Stimulated activated naive B cell treated with anti-CD40 and anti-IgM and Interleukin-4, amounts not matched to agents 10 μg/mL and 1 μg/mL and 100 μg/mL, for 72 hours (primary cell): Measurements from ENCODE around the gene MRS2.

Experiments
- ATAC-seq, 2 donors: fragments of 150-1000 bp; cut with Tn5 transposase; replicated peaks; 2 replicates each; pipeline ENCODE4 v1.10.0; 2021; ENCODE audit warnings: moderate library complexity in 1 of 2
- DNase-seq: peaks from one replicate; pipeline ENCODE4 v3.0.0; 2021
- H3K27ac Mint-ChIP-seq: one replicate; pipeline ENCODE4 v1.8.0; 2022; ENCODE audit warnings: mild to moderate bottlenecking, mixed read lengths
- H3K27me3 Mint-ChIP-seq, 2 donors: one replicate each; pipeline ENCODE4 v1.8.0; 2022; ENCODE audit warnings: mixed read lengths in 2 of 2
- H3K36me3 Mint-ChIP-seq, 2 donors: one replicate each; pipeline ENCODE4 v1.8.0; 2022; ENCODE audit warnings: mixed read lengths in 2 of 2, mild to moderate bottlenecking in 1 of 2
- H3K4me1 Mint-ChIP-seq, 2 donors: one replicate each; pipeline ENCODE4 v1.8.0; 2022; ENCODE audit warnings: mixed read lengths in 2 of 2, mild to moderate bottlenecking in 1 of 2
- H3K4me3 Mint-ChIP-seq, 2 donors: one replicate each; pipeline ENCODE4 v1.8.0; 2022; ENCODE audit warnings: mild to moderate bottlenecking in 2 of 2, mixed read lengths in 2 of 2, moderate library complexity in 1 of 2
- H3K9me3 Mint-ChIP-seq, 2 donors: one replicate each; pipeline ENCODE4 v1.8.0; 2022; ENCODE audit warnings: mixed read lengths in 2 of 2, mild to moderate bottlenecking in 1 of 2

MRS2 gene

DNA sequence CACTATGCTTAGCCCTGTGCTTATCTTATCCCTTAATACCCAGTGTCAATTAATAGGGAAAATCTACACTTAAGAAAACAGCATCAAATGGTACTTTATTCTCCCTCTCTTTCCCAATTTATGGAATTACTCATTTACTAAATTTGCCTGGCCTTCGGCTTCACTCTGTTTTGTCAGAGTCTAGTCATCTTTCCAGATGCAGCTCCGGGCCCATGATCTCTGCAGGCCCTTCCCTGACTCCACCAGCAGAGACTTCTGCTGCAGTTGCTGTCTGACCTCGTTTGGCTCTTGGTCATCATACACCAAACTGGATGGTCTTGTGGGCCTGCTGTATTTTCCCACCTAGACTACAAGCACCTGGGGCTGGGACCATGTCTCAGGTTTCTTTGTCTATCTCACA, 27.4 kb downstream of the MRS2 start:
- no peak overlapping the region for H3K27ac Mint-ChIP-seq
- ATAC-seq (no peak), DNase-seq (no peak)
- no peaks in the 10 kb centered on the region for H3K27me3 Mint-ChIP-seq
- peaks cover 0 to 5% of the 10 kb centered on the region in 2 donors for H3K4me1 Mint-ChIP-seq
- peaks cover 11 to 16% of the 10 kb centered on the region in 2 donors for H3K36me3 Mint-ChIP-seq
- no peaks in the 10 kb centered on the region for H3K9me3 Mint-ChIP-seq
- H3K4me3 Mint-ChIP-seq = no peak overlapping the region

DNA sequence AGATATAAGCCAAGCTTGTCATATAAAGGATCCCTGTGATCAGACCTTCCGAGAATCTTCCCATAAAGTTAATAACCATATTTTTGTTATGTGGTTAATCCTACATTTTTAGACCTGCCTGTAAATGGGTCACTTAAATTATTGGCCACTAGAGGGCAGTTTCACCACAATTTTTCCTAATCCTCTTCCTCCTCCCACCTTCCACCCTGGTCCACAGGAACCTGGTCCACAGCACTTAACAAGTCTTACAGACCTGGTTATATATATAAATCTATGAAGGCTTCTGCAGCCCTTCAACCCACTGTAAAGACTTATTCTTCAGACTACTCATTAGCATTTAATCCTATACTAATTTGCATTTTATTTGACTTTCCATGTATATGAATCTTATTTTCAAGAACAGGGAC, 28.3 kb downstream of the MRS2 start:
- H3K4me1 Mint-ChIP-seq = peaks cover 0 to 5% of the 10 kb centered on the region in 2 donors
- no peaks in the 10 kb centered on the region for H3K9me3 Mint-ChIP-seq
- H3K36me3 Mint-ChIP-seq = peaks cover 11 to 16% of the 10 kb centered on the region in 2 donors
- H3K4me3 Mint-ChIP-seq = no peak overlapping the region
- no peaks in the 10 kb centered on the region for H3K27me3 Mint-ChIP-seq
- no peak for DNase-seq
- ATAC-seq = peak in 1 of 2 donors; percentile 52
- no peak overlapping the region for H3K27ac Mint-ChIP-seq

DNA sequence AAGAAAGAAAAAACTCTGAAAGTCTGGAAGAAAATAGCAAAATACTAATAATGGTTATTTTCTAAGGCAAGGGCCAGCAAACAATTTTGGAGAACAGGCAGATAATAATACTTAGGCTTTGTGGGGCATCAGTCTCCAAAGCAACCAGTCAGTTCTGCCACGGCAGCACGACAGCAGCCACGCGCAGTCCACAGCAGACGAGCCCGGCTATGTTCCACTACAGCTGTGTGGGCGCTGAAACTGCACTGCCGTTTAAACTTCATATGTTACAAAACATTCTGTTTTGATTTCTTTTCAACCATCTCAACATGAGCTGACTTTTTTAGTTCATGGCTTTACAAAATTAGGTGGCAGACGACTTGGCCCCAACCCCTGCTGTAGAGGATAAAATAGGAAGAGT, 29.9 kb downstream of the MRS2 start:
- no peaks in the 10 kb centered on the region for H3K9me3 Mint-ChIP-seq
- H3K4me3 Mint-ChIP-seq = no peak overlapping the region
- DNase-seq (no peak), ATAC-seq (no peak)
- H3K4me1 Mint-ChIP-seq = peaks cover 0 to 5% of the 10 kb centered on the region in 2 donors
- peaks cover 15 to 20% of the 10 kb centered on the region in 2 donors for H3K36me3 Mint-ChIP-seq
- H3K27ac Mint-ChIP-seq = no peak overlapping the region
- no peaks in the 10 kb centered on the region for H3K27me3 Mint-ChIP-seq

DNA sequence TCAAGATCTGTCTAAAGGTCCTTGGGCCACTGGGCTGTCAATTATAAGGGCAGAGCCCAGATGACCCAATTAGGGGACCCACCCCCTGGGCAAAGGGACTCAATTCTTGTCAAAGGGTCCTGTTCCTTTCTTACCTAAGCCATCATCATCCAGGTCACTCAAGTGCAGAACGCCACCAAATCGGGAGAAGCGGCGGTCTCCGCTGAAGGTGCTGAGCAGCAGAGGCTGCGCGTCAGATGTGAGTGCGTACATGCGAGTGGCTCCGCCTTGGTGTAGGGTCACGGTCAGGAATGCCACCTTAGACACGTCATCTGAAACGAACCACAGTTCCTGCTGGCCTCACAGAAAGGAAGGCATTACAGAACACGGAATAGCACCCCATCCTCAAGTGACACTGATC, 34.2 kb downstream of the MRS2 start:
- no peak for ATAC-seq

DNA sequence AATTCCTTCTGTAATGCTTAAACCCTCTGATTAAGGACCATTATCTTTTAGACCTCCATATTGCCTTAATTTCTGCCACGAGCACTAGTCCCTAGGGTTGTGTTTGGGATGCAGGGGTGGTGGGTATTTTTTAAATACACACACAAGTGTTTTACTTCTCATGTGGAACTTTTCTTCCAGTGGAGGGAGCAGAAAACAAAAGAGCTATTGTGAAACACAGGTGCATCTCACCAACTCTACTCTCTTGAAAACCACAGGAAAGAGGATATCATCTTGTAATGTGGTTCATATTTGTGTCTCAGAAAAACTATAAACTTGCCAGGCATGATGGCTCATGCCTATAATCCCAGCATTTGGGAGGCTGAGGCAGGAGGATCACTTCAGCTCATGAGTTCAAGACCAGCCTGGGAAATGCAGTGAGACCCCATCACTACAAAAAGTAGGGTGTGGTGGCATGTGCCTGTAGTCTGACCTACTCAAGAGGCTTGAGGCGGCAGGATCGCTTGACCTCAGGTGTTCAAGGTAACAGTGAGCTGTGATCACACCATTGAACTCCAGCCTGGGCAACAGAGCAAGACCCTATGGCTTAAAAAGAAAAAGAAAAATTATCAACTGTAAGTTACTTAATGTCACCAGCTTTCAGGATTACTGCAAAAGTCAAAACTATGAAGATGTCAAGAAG, 37.3 kb downstream of the MRS2 start:
- Mint-ChIP-seq H3K27ac (no peak overlapping the region), H3K9me3 (no peaks in the 10 kb centered on the region), H3K4me1 (no peaks in the 10 kb centered on the region), H3K4me3 (no peak overlapping the region), H3K36me3 (peaks cover 16 to 17% of the 10 kb centered on the region in 2 donors), H3K27me3 (no peaks in the 10 kb centered on the region)
- DNase-seq = no peak
- ATAC-seq = no peak

More for the DNA sequence above, 34.2 kb downstream of the MRS2 start:
- no peak for DNase-seq
- Mint-ChIP-seq H3K9me3 (no peaks in the 10 kb centered on the region), H3K36me3 (peaks cover 16 to 17% of the 10 kb centered on the region in 2 donors), H3K4me3 (no peak overlapping the region), H3K4me1 (no peaks in the 10 kb centered on the region), H3K27ac (no peak overlapping the region), H3K27me3 (no peaks in the 10 kb centered on the region)

DNA sequence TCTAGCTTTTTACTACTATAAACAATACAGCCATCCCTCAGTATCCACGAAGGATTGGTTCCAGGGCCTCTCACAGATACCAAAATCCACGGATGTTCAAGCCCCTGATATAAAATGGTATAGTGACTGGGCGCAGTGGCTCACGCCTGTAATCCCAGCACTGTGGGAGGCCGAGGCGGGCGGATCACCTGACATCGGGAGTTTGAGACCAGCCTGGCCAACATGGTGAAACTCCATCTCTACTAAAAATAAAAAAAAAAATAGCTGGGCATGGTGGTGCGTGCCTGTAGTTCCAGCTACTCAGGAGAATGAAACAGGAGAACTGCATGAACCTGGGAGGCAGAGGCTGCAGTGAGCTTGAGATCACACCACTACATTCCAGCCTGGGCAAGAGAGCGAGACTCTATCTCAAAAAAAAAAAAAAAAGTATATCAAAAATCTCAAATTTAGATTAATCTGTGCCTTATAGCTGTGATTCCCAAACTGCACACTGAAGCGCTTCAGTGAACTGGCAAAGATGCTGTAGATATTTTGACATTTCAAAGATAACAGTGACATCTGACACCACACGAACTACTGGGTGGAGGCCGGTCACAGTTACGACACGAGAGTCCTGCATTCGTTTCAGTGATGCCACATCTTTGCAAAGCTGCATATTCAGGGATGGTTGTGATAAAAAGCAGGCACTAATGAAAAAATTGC, 38.3 kb downstream of the MRS2 start:
- H3K36me3 Mint-ChIP-seq = peaks cover 16 to 17% of the 10 kb centered on the region in 2 donors
- no peaks in the 10 kb centered on the region for H3K9me3 Mint-ChIP-seq
- H3K4me1 Mint-ChIP-seq = no peaks in the 10 kb centered on the region
- ATAC-seq = no peak
- H3K27me3 Mint-ChIP-seq = no peaks in the 10 kb centered on the region
- no peak overlapping the region for H3K27ac Mint-ChIP-seq
- DNase-seq = no peak
- H3K4me3 Mint-ChIP-seq = no peak overlapping the region

DNA sequence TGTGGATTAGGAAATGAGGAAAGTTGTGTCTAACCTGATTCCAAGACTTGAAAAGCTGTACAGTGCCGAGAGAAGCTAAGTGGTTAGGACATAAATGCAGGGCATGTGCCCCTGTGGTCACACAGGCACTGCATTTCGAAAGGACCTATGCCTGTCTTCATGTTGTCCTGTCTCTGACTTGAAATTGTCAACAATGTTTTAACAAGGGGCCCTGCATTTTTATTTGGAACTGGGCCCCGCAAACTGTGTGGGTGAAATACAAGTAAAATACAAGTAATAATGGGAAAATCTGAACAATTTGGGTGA, 38.8 kb downstream of the MRS2 start:
- Mint-ChIP-seq H3K9me3 (no peaks in the 10 kb centered on the region), H3K4me1 (no peaks in the 10 kb centered on the region), H3K27me3 (no peaks in the 10 kb centered on the region), H3K27ac (no peak overlapping the region), H3K36me3 (peaks cover 16 to 17% of the 10 kb centered on the region in 2 donors), H3K4me3 (no peak overlapping the region)
- DNase-seq (no peak), ATAC-seq (no peak)

DNA sequence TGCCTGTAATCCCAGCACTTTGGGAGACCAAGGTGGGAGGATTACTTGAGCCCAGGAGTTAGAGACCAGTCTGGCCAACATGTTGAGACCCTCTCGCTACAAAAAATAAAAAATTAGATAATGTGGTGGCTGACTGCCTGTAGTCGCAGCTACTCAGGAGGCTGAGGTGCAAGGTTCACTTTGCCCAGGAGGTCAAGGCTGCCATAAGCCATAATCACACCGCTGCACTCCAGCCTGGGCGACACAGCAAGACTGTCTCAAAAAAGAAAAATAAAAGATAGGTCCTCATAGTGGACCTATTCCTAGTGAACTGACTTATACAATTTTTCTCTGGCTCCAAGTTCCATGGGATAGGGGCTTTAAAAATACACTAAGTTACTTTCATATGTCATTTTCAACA, 41.9 kb downstream of the MRS2 start:
- ATAC-seq = no peak
- DNase-seq = no peak
- Mint-ChIP-seq H3K4me3 (no peak overlapping the region), H3K4me1 (no peaks in the 10 kb centered on the region), H3K36me3 (peaks cover 0 to 5% of the 10 kb centered on the region in 2 donors), H3K27ac (no peak overlapping the region), H3K9me3 (no peaks in the 10 kb centered on the region), H3K27me3 (no peaks in the 10 kb centered on the region)

DNA sequence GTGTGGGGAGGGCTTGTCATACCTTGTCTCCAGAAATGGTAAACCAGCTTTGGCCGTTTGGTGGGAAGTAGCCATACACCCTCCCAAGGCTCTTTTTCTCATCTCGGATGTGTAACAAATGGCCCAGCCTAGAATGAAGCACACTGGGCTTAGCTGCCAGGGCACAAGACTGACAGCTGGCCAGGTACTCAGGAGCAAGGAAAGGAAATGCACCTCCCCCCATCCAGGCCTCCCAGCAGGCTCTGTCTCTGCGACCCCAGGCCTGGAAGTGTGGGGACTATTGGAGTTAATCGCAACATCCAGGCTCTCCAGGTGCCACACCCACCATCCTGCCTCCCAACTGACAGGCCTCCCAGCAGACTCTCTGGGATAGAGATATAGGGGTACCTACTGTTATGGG, 43.0 kb downstream of the MRS2 start:
- Mint-ChIP-seq H3K36me3 (peaks cover 0 to 3% of the 10 kb centered on the region in 2 donors), H3K9me3 (no peaks in the 10 kb centered on the region), H3K27ac (no peak overlapping the region), H3K4me3 (no peak overlapping the region), H3K27me3 (no peaks in the 10 kb centered on the region), H3K4me1 (no peaks in the 10 kb centered on the region)
- ATAC-seq = no peak
- no peak for DNase-seq

DNA sequence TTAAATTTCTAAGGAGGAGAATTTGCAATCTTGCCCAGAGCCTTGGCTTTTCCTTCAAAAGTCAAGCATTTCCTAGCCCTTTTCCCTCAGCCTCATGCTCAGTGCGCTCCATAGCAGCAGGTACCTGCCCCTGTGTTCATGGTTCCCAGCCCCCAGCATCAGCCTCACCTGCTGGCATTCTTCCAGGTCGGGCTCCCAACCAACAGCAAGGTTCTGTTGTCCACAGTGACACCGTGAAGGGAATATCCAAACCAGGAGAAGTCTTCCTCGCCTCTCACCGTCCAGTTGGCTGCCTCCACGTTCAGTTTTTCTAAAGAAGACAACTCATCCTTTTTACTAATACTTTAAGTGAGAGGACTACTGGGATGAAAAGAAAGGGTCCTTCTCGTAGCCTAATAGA, 43.9 kb downstream of the MRS2 start:
- H3K27me3 Mint-ChIP-seq = no peaks in the 10 kb centered on the region
- no peaks in the 10 kb centered on the region for H3K9me3 Mint-ChIP-seq
- DNase-seq (no peak), ATAC-seq (no peak)
- no peak overlapping the region for H3K27ac Mint-ChIP-seq
- no peak overlapping the region for H3K4me3 Mint-ChIP-seq
- H3K4me1 Mint-ChIP-seq = no peaks in the 10 kb centered on the region
- peaks cover 0 to 3% of the 10 kb centered on the region in 2 donors for H3K36me3 Mint-ChIP-seq

DNA sequence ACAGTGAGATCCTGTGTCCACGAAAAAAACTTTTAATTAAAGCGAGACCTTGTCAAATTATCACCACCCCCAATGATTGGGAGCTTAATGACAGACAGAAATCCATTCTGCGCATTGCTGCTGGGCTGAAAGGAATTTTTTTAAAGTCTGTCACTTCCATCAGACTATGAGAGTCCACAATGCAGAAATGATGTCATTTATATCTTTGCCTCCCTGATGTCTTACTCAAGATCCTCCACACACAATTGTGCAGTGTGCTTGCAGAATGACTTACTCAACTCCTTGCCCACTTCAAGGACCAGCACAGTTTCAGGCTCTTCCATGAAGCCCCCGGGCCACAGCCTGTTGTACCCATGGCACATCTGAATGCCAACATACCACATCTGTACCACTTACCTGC, 45.7 kb downstream of the MRS2 start:
- DNase-seq (no peak), ATAC-seq (no peak)
- H3K27me3 Mint-ChIP-seq = no peaks in the 10 kb centered on the region
- no peak overlapping the region for H3K4me3 Mint-ChIP-seq
- H3K36me3 Mint-ChIP-seq = peaks cover 0 to 3% of the 10 kb centered on the region in 2 donors
- no peaks in the 10 kb centered on the region for H3K4me1 Mint-ChIP-seq
- H3K27ac Mint-ChIP-seq = no peak overlapping the region
- no peaks in the 10 kb centered on the region for H3K9me3 Mint-ChIP-seq

DNA sequence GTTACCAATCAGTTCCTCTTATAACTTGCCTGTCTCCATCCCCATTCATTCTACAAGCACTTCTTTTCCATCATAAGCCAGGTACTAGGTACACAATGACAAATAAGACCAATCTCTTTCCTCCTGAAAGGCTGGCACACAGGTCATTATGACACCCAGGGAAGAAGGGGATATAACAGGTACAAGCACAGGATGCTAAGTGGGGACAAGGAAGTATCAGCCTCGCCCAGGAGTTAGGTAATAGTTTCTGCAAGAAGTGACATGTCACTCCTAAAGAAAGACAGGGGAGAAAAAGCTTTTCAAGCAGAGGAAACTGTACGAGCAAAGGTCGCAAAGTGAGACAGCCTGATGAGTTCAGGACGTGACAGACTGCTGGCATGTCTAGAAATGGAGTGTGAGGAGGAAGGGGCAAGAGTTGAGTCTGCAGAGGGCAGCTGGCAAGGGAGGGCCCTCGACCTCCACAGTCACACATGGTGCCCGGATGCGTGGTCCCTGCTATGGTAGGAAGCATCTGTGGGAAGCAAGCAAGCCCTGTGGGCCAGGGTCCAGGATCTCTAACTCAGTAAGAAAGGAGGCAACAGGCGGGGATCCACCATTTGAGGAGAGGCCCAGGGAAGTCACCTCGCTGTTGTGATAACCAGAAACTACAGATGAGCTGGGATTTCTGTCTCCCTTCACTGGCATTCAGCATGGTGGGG, 46.2 kb downstream of the MRS2 start:
- Mint-ChIP-seq H3K4me1 (no peaks in the 10 kb centered on the region), H3K27ac (no peak overlapping the region), H3K4me3 (no peak overlapping the region), H3K27me3 (no peaks in the 10 kb centered on the region), H3K9me3 (no peaks in the 10 kb centered on the region), H3K36me3 (peaks cover 0 to 3% of the 10 kb centered on the region in 2 donors)
- DNase-seq = no peak
- ATAC-seq = no peak

DNA sequence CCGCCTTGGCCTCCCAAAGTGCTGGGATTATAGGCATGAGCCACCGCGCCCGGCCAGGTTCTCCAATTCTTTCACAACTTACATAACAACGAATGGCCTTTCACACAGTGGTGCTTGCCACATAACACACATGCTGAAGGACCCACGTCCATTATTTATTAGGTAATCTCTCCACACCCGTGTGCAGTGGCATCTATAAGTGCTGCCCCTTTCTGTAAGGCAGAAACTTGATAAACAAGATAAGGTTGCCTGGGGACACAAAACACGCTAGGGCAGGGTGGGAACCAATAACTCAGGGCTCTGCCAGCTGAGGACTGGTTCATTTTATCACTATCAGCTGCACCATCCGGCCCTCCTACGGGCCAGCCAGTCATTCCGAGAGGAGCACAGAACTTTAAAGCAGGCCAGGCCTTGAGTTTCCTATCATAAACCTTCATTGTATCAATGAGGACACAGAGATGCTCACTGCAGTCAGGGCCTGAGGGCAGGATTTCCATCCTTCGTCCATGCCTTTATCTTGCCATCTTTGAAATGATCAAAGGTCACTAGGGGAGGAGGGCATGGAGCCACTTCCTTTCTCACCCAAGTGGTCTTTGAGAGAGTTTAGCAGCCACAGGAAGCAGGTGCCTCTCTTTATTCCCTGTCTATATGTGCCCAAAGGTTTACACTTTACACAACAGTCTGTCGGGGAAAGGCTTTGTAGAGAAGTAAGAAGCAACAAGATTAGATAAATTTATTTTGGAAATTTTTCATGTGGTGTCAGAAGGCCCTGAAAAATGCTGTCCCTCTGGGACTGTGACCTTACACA, 49.0 kb downstream of the MRS2 start:
- Mint-ChIP-seq H3K9me3 (no peaks in the 10 kb centered on the region), H3K36me3 (peaks cover 0 to 3% of the 10 kb centered on the region in 2 donors), H3K4me3 (no peak overlapping the region), H3K27me3 (no peaks in the 10 kb centered on the region), H3K27ac (no peak overlapping the region), H3K4me1 (no peaks in the 10 kb centered on the region)
- DNase-seq (no peak), ATAC-seq (no peak)

DNA sequence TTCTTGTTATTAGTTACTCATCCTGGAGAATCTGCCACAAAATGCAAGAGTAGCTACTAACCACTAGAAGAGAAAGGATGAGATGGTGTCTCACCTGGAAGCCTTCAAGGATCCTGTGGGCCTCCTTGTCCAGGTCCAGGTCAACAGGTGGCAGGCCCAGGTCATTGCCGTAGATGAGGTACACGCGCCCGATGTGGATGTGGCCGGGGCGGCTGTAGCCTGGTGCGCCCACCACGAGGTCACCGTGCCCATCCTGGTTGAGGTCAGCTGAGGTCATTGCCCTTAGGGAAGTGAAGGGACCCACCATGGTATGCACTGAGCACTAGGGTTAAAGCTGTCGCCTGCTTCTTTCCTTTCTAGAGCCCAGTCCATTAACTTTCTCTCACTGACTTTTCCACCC, 51.2 kb downstream of the MRS2 start:
- H3K4me3 Mint-ChIP-seq = no peak overlapping the region
- no peak overlapping the region for H3K27ac Mint-ChIP-seq
- no peaks in the 10 kb centered on the region for H3K27me3 Mint-ChIP-seq
- DNase-seq = no peak
- H3K9me3 Mint-ChIP-seq = no peaks in the 10 kb centered on the region
- ATAC-seq = no peak
- peaks cover 0 to 2% of the 10 kb centered on the region in 2 donors for H3K36me3 Mint-ChIP-seq
- H3K4me1 Mint-ChIP-seq = no peaks in the 10 kb centered on the region
